ENCODE measurements around the gene STAT1. TPM values are rescaled to one million over a fixed set of nuclear protein-coding genes. Genes with fewer than 3 reads are reported as not detected.
A peak's percentile ranks its signal among the peaks of the same experiment; 100 is the strongest.

Gene STAT1
- total RNA-seq, 2 experiments from 2014 or later: 293 to 311 TPM

DNA sequence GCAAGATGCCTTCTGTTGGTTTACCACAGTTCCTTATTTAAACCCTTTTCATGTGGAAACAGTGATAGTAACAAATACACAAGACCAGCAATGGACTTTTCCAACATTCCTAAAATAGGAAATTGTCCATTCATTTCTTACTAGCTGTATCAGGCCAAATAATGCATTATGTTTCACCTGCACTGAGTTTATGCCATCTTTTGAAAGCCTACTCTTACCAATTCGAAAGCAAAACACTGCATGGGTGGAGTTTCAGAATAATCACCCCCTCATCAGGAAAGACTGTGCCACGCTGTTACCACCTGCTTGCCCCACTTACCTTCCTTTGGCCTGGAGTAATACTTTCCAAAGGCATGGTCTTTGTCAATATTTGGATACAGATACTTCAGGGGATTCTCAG lies 37.5 kb downstream of the STAT1 start:
- ChIA-PET CTCF (interaction anchor here (1.3 to 1.4 kb wide), 2 partner anchors 52 to 179 kb away, joined by 3 read pairs; no protein-coding TSS in a partner anchor), POLR2A (interaction anchor here (0.9 to 13.0 kb wide), 5 partner anchors 11 to 35 kb away, joined by 3 to 121 read pairs (median 6); no protein-coding TSS in a partner anchor)
- TF ChIP-seq, protein P1, sequence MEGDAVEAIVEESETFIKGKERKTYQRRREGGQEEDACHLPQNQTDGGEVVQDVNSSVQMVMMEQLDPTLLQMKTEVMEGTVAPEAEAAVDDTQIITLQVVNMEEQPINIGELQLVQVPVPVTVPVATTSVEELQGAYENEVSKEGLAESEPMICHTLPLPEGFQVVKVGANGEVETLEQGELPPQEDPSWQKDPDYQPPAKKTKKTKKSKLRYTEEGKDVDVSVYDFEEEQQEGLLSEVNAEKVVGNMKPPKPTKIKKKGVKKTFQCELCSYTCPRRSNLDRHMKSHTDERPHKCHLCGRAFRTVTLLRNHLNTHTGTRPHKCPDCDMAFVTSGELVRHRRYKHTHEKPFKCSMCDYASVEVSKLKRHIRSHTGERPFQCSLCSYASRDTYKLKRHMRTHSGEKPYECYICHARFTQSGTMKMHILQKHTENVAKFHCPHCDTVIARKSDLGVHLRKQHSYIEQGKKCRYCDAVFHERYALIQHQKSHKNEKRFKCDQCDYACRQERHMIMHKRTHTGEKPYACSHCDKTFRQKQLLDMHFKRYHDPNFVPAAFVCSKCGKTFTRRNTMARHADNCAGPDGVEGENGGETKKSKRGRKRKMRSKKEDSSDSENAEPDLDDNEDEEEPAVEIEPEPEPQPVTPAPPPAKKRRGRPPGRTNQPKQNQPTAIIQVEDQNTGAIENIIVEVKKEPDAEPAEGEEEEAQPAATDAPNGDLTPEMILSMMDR (IDR thresholded peaks at IDR 0.05): no peak
- Mint-ChIP-seq H3K9me3 (no peaks in the 10 kb centered on the region), H3K36me3 (ENCODE audit: low read depth) (peaks cover 88% of the 10 kb centered on the region), H3K4me3 (no peak overlapping the region), H3K27ac (peak overlapping the region; percentile 74), H3K27me3 (no peaks in the 10 kb centered on the region), H3K4me1 (ENCODE audit: low read depth) (peaks cover 49% of the 10 kb centered on the region)
- intact Hi-C loops (cut with micrococcal nuclease): no loop called here
- ATAC-seq: no peak
- no peak for DNase-seq

DNA sequence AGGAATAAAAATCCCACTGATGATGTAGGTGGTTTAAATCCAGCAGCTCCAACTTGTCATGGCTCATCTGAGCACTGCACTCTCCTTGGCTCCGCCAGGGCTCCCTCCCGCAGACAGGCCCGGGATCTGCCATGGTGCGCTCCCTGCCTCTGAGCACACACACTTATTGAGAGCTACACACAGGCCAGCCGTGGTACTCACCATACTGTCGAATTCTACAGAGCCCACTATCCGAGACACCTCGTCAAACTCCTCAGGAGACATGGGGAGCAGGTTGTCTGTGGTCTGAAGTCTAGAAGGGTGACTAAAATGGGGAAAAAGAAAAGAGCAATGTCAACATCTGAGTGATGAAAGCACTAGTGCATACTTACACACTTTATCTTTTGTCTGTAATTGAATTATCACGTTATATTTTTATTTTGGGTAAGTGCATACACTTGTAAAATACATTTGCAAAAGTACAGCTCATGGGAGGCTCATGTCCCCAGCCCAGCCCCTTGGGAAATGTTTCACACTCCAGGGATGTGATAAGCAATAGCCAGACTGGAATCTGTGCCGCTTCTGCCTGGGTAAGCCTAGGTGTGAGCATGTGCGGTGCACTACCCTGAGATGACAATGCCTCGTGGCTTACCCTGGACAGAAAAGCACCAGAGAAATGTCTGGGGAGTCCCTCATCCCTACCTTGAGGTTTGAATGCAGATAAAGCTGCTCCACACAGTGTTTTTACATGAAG lies 39.2 kb downstream of the STAT1 start:
- peak overlapping the region; percentile 36 for H3K27ac Mint-ChIP-seq
- intact Hi-C loops (cut with micrococcal nuclease): no loop called here
- ChIA-PET CTCF (interaction anchor here (1.2 kb wide), 1 partner anchor 27 kb away, joined by 3 read pairs; no protein-coding TSS in a partner anchor), POLR2A (interaction anchor here (0.8 to 13.0 kb wide), 8 partner anchors 9 to 50 kb away, joined by 3 to 121 read pairs (median 4); no protein-coding TSS in a partner anchor)
- H3K4me1 Mint-ChIP-seq (ENCODE audit: low read depth): peaks cover 49% of the 10 kb centered on the region
- DNase-seq (no peak), ATAC-seq (no peak)
- H3K36me3 Mint-ChIP-seq (ENCODE audit: low read depth): peaks cover 88% of the 10 kb centered on the region
- H3K27me3 Mint-ChIP-seq: no peaks in the 10 kb centered on the region
- no peaks in the 10 kb centered on the region for H3K9me3 Mint-ChIP-seq
- no peak overlapping the region for H3K4me3 Mint-ChIP-seq
- TF ChIP-seq, protein P1 (IDR thresholded peaks at IDR 0.05): no peak

DNA sequence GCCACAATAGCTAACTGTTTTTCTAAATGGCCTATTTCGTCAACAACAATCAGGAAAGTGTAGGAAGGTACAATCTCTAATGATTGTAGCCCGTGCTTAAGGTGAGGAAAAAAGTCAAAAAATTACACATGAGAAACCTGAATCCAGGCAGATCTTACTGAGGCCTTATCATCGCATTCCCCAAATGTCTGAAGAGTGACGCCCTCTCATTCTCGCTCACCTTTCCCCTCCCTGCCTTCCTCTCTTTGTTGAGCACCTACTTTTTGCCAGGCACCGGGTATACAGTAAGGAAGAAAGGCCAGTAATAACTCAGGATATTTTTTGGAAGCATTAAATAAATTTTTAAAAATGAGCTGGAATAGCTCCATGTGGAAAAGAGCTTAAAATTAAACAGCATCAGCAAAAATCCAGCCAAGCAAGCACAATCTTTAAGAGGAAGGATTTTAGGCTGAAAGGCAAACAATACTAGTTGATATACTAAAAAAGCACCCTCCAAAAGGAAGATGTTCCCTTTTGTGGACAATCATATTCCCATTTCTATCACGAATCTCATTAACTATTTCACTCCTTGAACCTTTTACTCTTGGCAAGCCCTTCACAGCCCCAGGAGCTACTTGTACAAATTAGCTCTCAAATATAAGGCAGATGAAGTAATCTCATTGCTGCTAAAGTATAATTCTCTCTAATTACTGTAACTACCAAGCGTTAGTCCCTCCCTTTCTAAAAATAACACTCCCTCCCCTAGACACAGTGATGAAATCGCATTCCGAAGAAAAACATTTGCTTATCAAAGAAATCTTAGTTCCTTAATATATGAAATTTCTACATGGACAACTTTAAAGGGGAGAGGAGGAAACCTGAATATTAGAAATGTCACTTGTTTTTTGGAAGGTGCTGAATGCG lies 40.0 kb downstream of the STAT1 start:
- ATAC-seq: no peak

DNA sequence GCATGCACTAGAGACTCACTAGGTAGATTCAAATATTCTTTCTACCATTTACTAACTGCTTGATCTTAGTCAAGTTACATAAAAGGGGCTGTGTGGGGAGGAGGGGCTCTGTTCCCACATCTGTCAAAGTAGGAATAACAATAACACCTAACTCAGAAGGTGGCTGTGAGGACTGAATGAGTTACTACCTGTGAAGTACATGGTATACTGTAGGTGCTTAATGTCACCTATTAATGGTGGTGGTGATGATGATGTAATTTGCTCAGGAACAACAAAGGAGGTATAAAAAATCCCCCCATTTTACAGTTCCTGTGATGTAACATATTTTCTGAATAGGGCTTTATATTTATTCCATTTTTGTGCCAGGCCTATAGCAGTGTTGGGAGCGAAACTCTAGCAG lies 40.7 kb downstream of the STAT1 start:
- H3K27ac Mint-ChIP-seq: peak overlapping the region; percentile 0
- ATAC-seq: no peak
- no peaks in the 10 kb centered on the region for H3K27me3 Mint-ChIP-seq

More for the DNA sequence above, 40.0 kb downstream of the STAT1 start:
- intact Hi-C loops (cut with micrococcal nuclease): no loop called here
- H3K9me3 Mint-ChIP-seq: no peaks in the 10 kb centered on the region
- DNase-seq: no peak
- ChIA-PET POLR2A (interaction anchor here (0.6 to 13.0 kb wide), 12 partner anchors 9 to 241 kb away, joined by 3 to 121 read pairs (median 4); no protein-coding TSS in a partner anchor), CTCF (interaction anchor here (1.2 kb wide), 1 partner anchor 11 kb away, joined by 3 read pairs; no protein-coding TSS in a partner anchor)
- peaks cover 88% of the 10 kb centered on the region for H3K36me3 Mint-ChIP-seq (ENCODE audit: low read depth)
- H3K4me1 Mint-ChIP-seq (ENCODE audit: low read depth): peaks cover 48% of the 10 kb centered on the region
- peak overlapping the region; percentile 0 for H3K27ac Mint-ChIP-seq
- H3K4me3 Mint-ChIP-seq: no peak overlapping the region
- no peaks in the 10 kb centered on the region for H3K27me3 Mint-ChIP-seq
- TF ChIP-seq, protein P1 (IDR thresholded peaks at IDR 0.05): no peak

More for the DNA sequence above, 40.7 kb downstream of the STAT1 start:
- Mint-ChIP-seq H3K9me3 (no peaks in the 10 kb centered on the region), H3K4me1 (ENCODE audit: low read depth) (peaks cover 43% of the 10 kb centered on the region), H3K36me3 (ENCODE audit: low read depth) (peaks cover 84% of the 10 kb centered on the region), H3K4me3 (no peak overlapping the region)
- ChIA-PET POLR2A (interaction anchor here (0.6 to 13.0 kb wide), 7 partner anchors 8 to 242 kb away, joined by 3 to 121 read pairs (median 4); no protein-coding TSS in a partner anchor), CTCF (interaction anchor here (0.9 to 1.2 kb wide), 2 partner anchors 10 to 11 kb away, joined by 3 to 4 read pairs; no protein-coding TSS in a partner anchor)
- TF ChIP-seq, protein P1 (IDR thresholded peaks at IDR 0.05): no peak
- no peak for DNase-seq
- intact Hi-C loops (cut with micrococcal nuclease): no loop called here

Data from activated CD8-positive, alpha-beta T cell treated with anti-CD3 and anti-CD28 coated beads for 36 hours (primary cell).